ENCODE measurements around the gene ST6GALNAC1. TPM values are rescaled to one million over a fixed set of nuclear protein-coding genes. Genes with fewer than 3 reads are reported as not detected.
"Not testable (repeated sequence)": the region's sequence is repeated elsewhere in the genome, so short reads cannot be mapped to it uniquely, and the experiment has no call there.

The ST6GALNAC1 gene
- polyA plus RNA-seq, 1 donor (not counting 4 experiments of a cell fraction or from before 2014, with no cell fraction given) = 0.46 TPM

GRCh38 chr17:76614912-76615617 is 28.5 kb downstream of the ST6GALNAC1 start:
- FAIRE-seq (no peak), DNase-seq (ENCODE audit: low read depth, low spot score) (no peak)
- dilution Hi-C loops (cut with MboI; ENCODE audit: extremely low pct_ligation_motif_present, low sequenced_read_pairs) = no loop called here
- H3K9me3 ChIP-seq (ENCODE audit: control insufficient read depth, low read depth, low read length) = no peaks in the 10 kb centered on the region
- H3K4me1 ChIP-seq (ENCODE audit: control insufficient read depth, extremely low read depth, insufficient read depth, low read length) = peaks cover 11% of the 10 kb centered on the region
- H3K4me2 ChIP-seq (ENCODE audit: control insufficient read depth, extremely low read depth, insufficient read depth, low read depth, low read length) = no peak overlapping the region
- TF ChIP-seq EZH2 (IDR thresholded peaks at IDR 0.05; ENCODE audit: low read length) (no peak), CTCF (optimal IDR thresholded peaks at IDR 0.05 in 1 of 3, IDR thresholded peaks at IDR 0.05 in 1 of 3, conservative IDR thresholded peaks at IDR 0.05 in 1 of 3; ENCODE audit: extremely low read depth in 1 of 3, insufficient read depth in 2 of 3, low read length in 3 of 3) (no peak)
- no peak overlapping the region for H3K4me3 ChIP-seq (ENCODE audit: control insufficient read depth in 2 of 3, extremely low read depth in 1 of 3, insufficient read depth in 2 of 3, low read depth in 1 of 3, low read length in 3 of 3)
- no peak overlapping the region for H3K9ac ChIP-seq (ENCODE audit: control insufficient read depth, extremely low read depth, insufficient read depth, low read length)
- no peaks in the 10 kb centered on the region for H3K36me3 ChIP-seq (ENCODE audit: control insufficient read depth in 2 of 2, extremely low read depth in 1 of 2, insufficient read depth in 2 of 2, low read length in 2 of 2)
- no peaks in the 10 kb centered on the region for H4K20me1 ChIP-seq (ENCODE audit: control insufficient read depth, extremely low read depth, insufficient read depth, low read length)
- no peaks in the 10 kb centered on the region for H3K27me3 ChIP-seq (ENCODE audit: control insufficient read depth, extremely low read depth, insufficient read depth, low read length)
- H3K27ac ChIP-seq (ENCODE audit: control insufficient read depth, insufficient read depth, low read length) = no peak overlapping the region
- H3K9me1 ChIP-seq (ENCODE audit: control insufficient read depth, extremely low read depth, insufficient read depth, low read length) = no peaks in the 10 kb centered on the region
- no peaks in the 10 kb centered on the region for H3K79me2 ChIP-seq (ENCODE audit: control insufficient read depth, insufficient read depth, low read length)
- H2AFZ ChIP-seq (ENCODE audit: control insufficient read depth, low read length) = no peak overlapping the region

GRCh38 chr17:76614064-76614759 is 29.3 kb downstream of the ST6GALNAC1 start:
- H3K4me2 ChIP-seq (ENCODE audit: control insufficient read depth, extremely low read depth, insufficient read depth, low read depth, low read length); H3K79me2 ChIP-seq (ENCODE audit: control insufficient read depth, insufficient read depth, low read length); FAIRE-seq; H3K36me3 ChIP-seq (ENCODE audit: control insufficient read depth in 2 of 2, extremely low read depth in 1 of 2, insufficient read depth in 2 of 2, low read length in 2 of 2); H3K27ac ChIP-seq (ENCODE audit: control insufficient read depth, insufficient read depth, low read length); H4K20me1 ChIP-seq (ENCODE audit: control insufficient read depth, extremely low read depth, insufficient read depth, low read length); H3K9me1 ChIP-seq (ENCODE audit: control insufficient read depth, extremely low read depth, insufficient read depth, low read length); H3K4me3 ChIP-seq (ENCODE audit: control insufficient read depth in 2 of 3, extremely low read depth in 1 of 3, insufficient read depth in 2 of 3, low read depth in 1 of 3, low read length in 3 of 3); H2AFZ ChIP-seq (ENCODE audit: control insufficient read depth, low read length); DNase-seq (ENCODE audit: low read depth, low spot score); dilution Hi-C loops (cut with MboI; ENCODE audit: extremely low pct_ligation_motif_present, low sequenced_read_pairs); H3K9ac ChIP-seq (ENCODE audit: control insufficient read depth, extremely low read depth, insufficient read depth, low read length); H3K9me3 ChIP-seq (ENCODE audit: control insufficient read depth, low read depth, low read length); H3K27me3 ChIP-seq (ENCODE audit: control insufficient read depth, extremely low read depth, insufficient read depth, low read length): not testable (repeated sequence)
- H3K4me1 ChIP-seq (ENCODE audit: control insufficient read depth, extremely low read depth, insufficient read depth, low read length) = peaks cover 11% of the 10 kb centered on the region
